Naive thymus-derived CD4-positive, alpha-beta T cell (primary cell): ENCODE data around the gene GTF2H3. TPM values are rescaled to one million over a fixed set of nuclear protein-coding genes. Genes with fewer than 3 reads are reported as not detected.
A peak's percentile ranks its signal among the peaks of the same experiment; 100 is the strongest.
"Not testable (repeated sequence)": the region's sequence is repeated elsewhere in the genome, so short reads cannot be mapped to it uniquely, and the experiment has no call there.

Source experiments
- ATAC-seq: fragments of 150-1000 bp; cut with Tn5 transposase; 2 replicates; pipeline ENCODE4 v1.10.0; 2021; ENCODE audit warnings: mild to moderate bottlenecking, moderate library complexity
- CTCF ChIA-PET: fragments of 350-600 bp; sonication (Branson Sonifier 250); formaldehyde crosslinking; loops from one replicate; lab custom pipeline; 2021; ENCODE audit warnings: antibody characterized with exemption; lab: Charles Lee
- POLR2A ChIA-PET: fragments of 350-600 bp; sonication (Branson Sonifier 250); formaldehyde crosslinking; loops from one replicate; lab custom pipeline; 2021; ENCODE audit warnings: antibody characterized with exemption, inconsistent platforms; lab: Charles Lee
- DNase-seq, 9 donors: peaks; one replicate each; pipeline versions ENCODE4 v3.0.0 to v3.0.0-alpha.2; 2020 to 2022; ENCODE audit warnings: mixed read lengths in 1 of 9
- H3K27ac ChIP-seq: one replicate; pipeline ENCODE4 v1.7.0; 2013; ENCODE audit warnings: mild to moderate bottlenecking, low read depth, low read length, moderate library complexity
- H3K27me3 ChIP-seq, 2 donors: one replicate each; pipeline ENCODE4 v1.7.0; 2013; ENCODE audit warnings: low read length in 2 of 2, mild to moderate bottlenecking in 2 of 2, moderate library complexity in 2 of 2; ENCODE audit not compliant: control insufficient read depth in 2 of 2, insufficient read depth in 2 of 2
- H3K36me3 ChIP-seq, 3 experiments: 1 replicate in 2 of 3; 2 replicates in 1 of 3; pipeline ENCODE4 v1.7.0; 2013; ENCODE audit warnings: low read length in 3 of 3, mild to moderate bottlenecking in 3 of 3, moderate library complexity in 1 of 3; ENCODE audit not compliant: insufficient read depth in 3 of 3, control insufficient read depth in 2 of 3
- H3K4me1 ChIP-seq, 2 donors: one replicate each; pipeline ENCODE4 v1.7.0; 2013; ENCODE audit warnings: low read length in 2 of 2, mild to moderate bottlenecking in 2 of 2, moderate library complexity in 1 of 2; ENCODE audit not compliant: control insufficient read depth in 2 of 2, insufficient read depth in 2 of 2
- H3K4me3 ChIP-seq: 2 replicates; pipeline ENCODE4 v1.7.0; 2013; ENCODE audit warnings: mild to moderate bottlenecking, low read length
- H3K9me3 ChIP-seq, 3 experiments: 1 replicate in 2 of 3; 2 replicates in 1 of 3; pipeline ENCODE4 v1.7.0; 2013; ENCODE audit warnings: low read length in 3 of 3; ENCODE audit not compliant: control insufficient read depth in 2 of 3
- H3K27ac Mint-ChIP-seq, 9 donors: one replicate each; pipeline ENCODE4 v1.8.0; 2020 to 2022; ENCODE audit warnings: mixed read lengths in 9 of 9, mild to moderate bottlenecking in 8 of 9, moderate library complexity in 5 of 9, inconsistent platforms in 2 of 9
- H3K27me3 Mint-ChIP-seq, 5 donors: one replicate each; pipeline ENCODE4 v1.8.0; 2021 to 2022; ENCODE audit warnings: mixed read lengths in 5 of 5, mild to moderate bottlenecking in 1 of 5
- H3K36me3 Mint-ChIP-seq, 5 donors: one replicate each; pipeline ENCODE4 v1.8.0; 2020 to 2022; ENCODE audit warnings: mixed read lengths in 5 of 5, mild to moderate bottlenecking in 3 of 5, inconsistent platforms in 1 of 5
- H3K4me1 Mint-ChIP-seq, 7 donors: one replicate each; pipeline ENCODE4 v1.8.0; 2020 to 2022; ENCODE audit warnings: mixed read lengths in 7 of 7, mild to moderate bottlenecking in 3 of 7, inconsistent platforms in 1 of 7
- H3K4me3 Mint-ChIP-seq, 10 donors: one replicate each; pipeline ENCODE4 v1.8.0; 2020 to 2022; ENCODE audit warnings: mild to moderate bottlenecking in 10 of 10, mixed read lengths in 10 of 10, moderate library complexity in 6 of 10, inconsistent platforms in 2 of 10
- H3K9me3 Mint-ChIP-seq, 11 donors: one replicate each; pipeline ENCODE4 v1.8.0; 2020 to 2022; ENCODE audit warnings: mixed read lengths in 11 of 11, mild to moderate bottlenecking in 4 of 11, inconsistent platforms in 1 of 11, moderate library complexity in 1 of 11
- intact Hi-C, 2 donors: fragments of 100-400 bp; cut with micrococcal nuclease; formaldehyde crosslinking; loops; one replicate each; pipeline ENCODE4 v1.15.1; 2023
- polyA plus RNA-seq, 2 donors: library from polyadenylated mRNA; unstranded; fragments of 300-500 nt; fragmentation: Illumina TruSeq; gene quantifications; one replicate each; pipeline ENCODE4 v1.2.3, GENCODE V29; 2021
- total RNA-seq, 6 experiments: library from RNA in 5 of 6; stranded (reverse) in 5 of 6; gene quantifications; 1 replicate in 5 of 6; 2 replicates in 1 of 6; pipeline ENCODE4 v1.2.3 and lab custom pipeline; 2021 to 2026

The GTF2H3 gene
- total and polyA plus RNA-seq, 7 experiments from 2014 or later: 21.4 to 47.2 (median 32.2) TPM

- intact Hi-C loops: loop anchor here (5.0 kb wide), 2 partner anchors 217 to 1072 kb away; partner anchors contain the start of genes KMT5A (in 1 of the 2), KNTC1 (in 1 of the 2) and RSRC2 (in 1 of the 2)
- POLR2A ChIA-PET: interaction anchor here (0.6 kb wide), 1 partner anchor 188 kb away, joined by 4 read pairs; no protein-coding TSS in a partner anchor
Observed at GRCh38 chr12:123599721-123600120, 33.9 kb upstream of the GTF2H3 start.

GRCh38 chr12:123601602-123602489 is 31.8 kb upstream of the GTF2H3 start, which contains the start of gene DDX55:
Gene DDX55, plus strand, starts transcription at chr12:123602099. Its CDS starts 50 bp downstream, at chr12:123602149.
- ChIA-PET POLR2A (interaction anchor here (0.5 to 2.3 kb wide), 20 partner anchors 9 to 1075 kb away, joined by 3 to 15 read pairs (median 5); partner anchors contain the start of genes EIF2B1, KNTC1, MPHOSPH9 and MTRFR), CTCF (interaction anchor here (0.5 to 1.4 kb wide), 5 partner anchors 13 to 780 kb away, joined by 3 to 4 read pairs (median 3); no protein-coding TSS in a partner anchor)
- Histone ChIP-seq H3K9me3 (no peaks in the 10 kb centered on the region), H3K27ac (peak within 1 kb of the TSS; percentile 84), H3K27me3 (no peaks in the 10 kb centered on the region), H3K36me3 (peaks cover 0 to 38% (median 5%) of the 10 kb centered on the region in 3 experiments), H3K4me3 (peak within 1 kb of the TSS; percentile 99), H3K4me1 (peaks cover 4 to 8% of the 10 kb centered on the region in 2 donors)
- H3K27me3 Mint-ChIP-seq: no peaks in the 10 kb centered on the region
- DNase-seq (peak; percentile 77 to 87 (median 86)), ATAC-seq (peak; percentile 96)
- H3K4me3 Mint-ChIP-seq: peak within 1 kb of the TSS; percentile 89 to 99 (median 97)
- peaks cover 11 to 47% (median 30%) of the 10 kb centered on the region in 7 donors for H3K4me1 Mint-ChIP-seq
- no peaks in the 10 kb centered on the region for H3K9me3 Mint-ChIP-seq
- peak within 1 kb of the TSS; percentile 83 to 98 (median 93) for H3K27ac Mint-ChIP-seq
- intact Hi-C loops: loop anchor here (1.0 to 5.0 kb wide), 8 partner anchors 18 to 1075 kb away; partner anchors contain the start of genes CDK2AP1 (in 2 of the 2), EIF2B1 (in 2 of the 2), GTF2H3 (in 2 of the 2) and TMED2 (in 2 of the 2)
- peaks cover 0 to 23% (median 11%) of the 10 kb centered on the region in 5 donors for H3K36me3 Mint-ChIP-seq

More at GRCh38 chr12:123599721-123600120, 33.9 kb upstream of the GTF2H3 start:
- Histone ChIP-seq H3K9me3 (no peaks in the 10 kb centered on the region), H3K4me1 (peaks cover 4 to 8% of the 10 kb centered on the region in 2 donors), H3K27ac (no peak overlapping the region), H3K27me3 (no peaks in the 10 kb centered on the region), H3K4me3 (no peak overlapping the region), H3K36me3 (peaks cover 4 to 30% (median 11%) of the 10 kb centered on the region in 3 experiments)
- H3K27me3 Mint-ChIP-seq: no peaks in the 10 kb centered on the region
- DNase-seq (no peak), ATAC-seq (no peak)
- no peaks in the 10 kb centered on the region for H3K9me3 Mint-ChIP-seq
- peak overlapping the region in 9 of 10 donors; percentile 33 to 83 (median 57) for H3K4me3 Mint-ChIP-seq
- peak overlapping the region in 7 of 9 donors; percentile 4 to 81 (median 43) for H3K27ac Mint-ChIP-seq
- H3K36me3 Mint-ChIP-seq: peaks cover 0 to 25% (median 8%) of the 10 kb centered on the region in 5 donors
- CTCF ChIA-PET: no interaction called here
- peaks cover 11 to 37% (median 35%) of the 10 kb centered on the region in 7 donors for H3K4me1 Mint-ChIP-seq

- peak overlapping the region; percentile 83 to 98 (median 93) for H3K27ac Mint-ChIP-seq
- DNase-seq: no peak
- H3K27me3 Mint-ChIP-seq: no peaks in the 10 kb centered on the region
- CTCF ChIA-PET: interaction anchor here (0.5 to 1.4 kb wide), 4 partner anchors 14 to 781 kb away, joined by 3 to 4 read pairs (median 3); no protein-coding TSS in a partner anchor
- intact Hi-C loops: loop anchor here (1.0 to 5.0 kb wide), 7 partner anchors 18 to 1075 kb away; partner anchors contain the start of genes CDK2AP1 (in 2 of the 2), EIF2B1 (in 2 of the 2), GTF2H3 (in 2 of the 2) and TMED2 (in 2 of the 2)
- H3K36me3 Mint-ChIP-seq: peaks cover 3 to 21% (median 12%) of the 10 kb centered on the region in 5 donors
- peaks cover 11 to 51% (median 34%) of the 10 kb centered on the region in 7 donors for H3K4me1 Mint-ChIP-seq
- Histone ChIP-seq H3K4me1 (peaks cover 4 to 8% of the 10 kb centered on the region in 2 donors), H3K4me3 (peak overlapping the region; percentile 99), H3K27me3 (no peaks in the 10 kb centered on the region), H3K36me3 (peaks cover 0 to 39% (median 5%) of the 10 kb centered on the region in 3 experiments), H3K9me3 (no peaks in the 10 kb centered on the region), H3K27ac (peak overlapping the region; percentile 84)
- POLR2A ChIA-PET: interaction anchor here (0.5 to 2.3 kb wide), 16 partner anchors 8 to 1076 kb away, joined by 3 to 15 read pairs (median 5); partner anchors contain the start of genes EIF2B1, KNTC1, RSRC2 and SBNO1
- no peaks in the 10 kb centered on the region for H3K9me3 Mint-ChIP-seq
- H3K4me3 Mint-ChIP-seq: peak overlapping the region; percentile 89 to 99 (median 97)
- no peak for ATAC-seq
Observed at GRCh38 chr12:123602651-123603195, 30.9 kb upstream of the GTF2H3 start.

- not testable (repeated sequence) for H3K4me3 ChIP-seq, ATAC-seq
- H3K4me3 Mint-ChIP-seq: peak overlapping the region in 9 of 10 donors; percentile 19 to 99 (median 38)
Observed at GRCh38 chr12:123603495-123603894, 30.1 kb upstream of the GTF2H3 start.

GRCh38 chr12:123607756-123608155 is 25.9 kb upstream of the GTF2H3 start:
- H3K4me1 ChIP-seq: peaks cover 4% of the 10 kb centered on the region in 2 donors
- no peaks in the 10 kb centered on the region for H3K9me3 ChIP-seq
- H3K27ac ChIP-seq: no peak overlapping the region
- CTCF ChIA-PET: interaction anchor here (0.8 kb wide), 1 partner anchor 117 kb away, joined by 3 read pairs; no protein-coding TSS in a partner anchor
- no peak overlapping the region for H3K4me3 ChIP-seq
- Mint-ChIP-seq H3K4me3 (no peak overlapping the region), H3K27me3 (no peaks in the 10 kb centered on the region), H3K9me3 (no peaks in the 10 kb centered on the region), H3K27ac (no peak overlapping the region), H3K36me3 (peaks cover 11 to 42% (median 24%) of the 10 kb centered on the region in 5 donors), H3K4me1 (peaks cover 5 to 38% (median 19%) of the 10 kb centered on the region in 7 donors)
- intact Hi-C loops: no loop called here
- ATAC-seq (no peak), DNase-seq (no peak)
- POLR2A ChIA-PET: no interaction called here
- peaks cover 21 to 77% (median 29%) of the 10 kb centered on the region in 3 experiments for H3K36me3 ChIP-seq
- H3K27me3 ChIP-seq: no peaks in the 10 kb centered on the region

More at GRCh38 chr12:123603495-123603894, 30.1 kb upstream of the GTF2H3 start:
- H3K9me3 ChIP-seq, H3K27me3 ChIP-seq, H3K4me1 ChIP-seq, H3K27ac ChIP-seq, CTCF ChIA-PET, H3K27me3 Mint-ChIP-seq, DNase-seq, H3K9me3 Mint-ChIP-seq: not testable (repeated sequence)
- H3K36me3 ChIP-seq: peaks cover 3 to 47% (median 7%) of the 10 kb centered on the region in 3 experiments
- Mint-ChIP-seq H3K4me1 (peaks cover 11 to 54% (median 34%) of the 10 kb centered on the region in 7 donors), H3K36me3 (peaks cover 7 to 28% (median 16%) of the 10 kb centered on the region in 5 donors), H3K27ac (peak overlapping the region in 5 of 9 donors; percentile 5 to 90 (median 31))
- intact Hi-C loops: loop anchor here (2.0 to 5.0 kb wide), 3 partner anchors 221 to 1076 kb away; partner anchors contain the start of genes KMT5A (in 1 of the 2), KNTC1 (in 1 of the 2), OGFOD2 (in 1 of the 2) and RSRC2 (in 1 of the 2)
- POLR2A ChIA-PET: interaction anchor here (1.4 to 2.3 kb wide), 4 partner anchors 15 to 238 kb away, joined by 5 to 15 read pairs (median 7); partner anchors contain the start of gene SBNO1
